ENCODE data around the gene ROR2. TPM values are rescaled to one million over a fixed set of nuclear protein-coding genes. Genes with fewer than 3 reads are reported as not detected.

Gene ROR2
- total RNA-seq, 1 experiment from 2014 or later = 2.7 TPM

GRCh38 chr9:91773156-91773555, 176.9 kb downstream of the ROR2 start:
- Mint-ChIP-seq H3K36me3 (ENCODE audit: insufficient read depth in 1 of 3, low read depth in 3 of 3) (no peaks in the 10 kb centered on the region; a peak in 1 of 7 replicates), H3K27me3 (ENCODE audit: low read depth) (peaks cover 8% of the 10 kb centered on the region; the same call in 1 of the 2 replicates), H3K9me3 (no peaks in the 10 kb centered on the region), H3K4me3 (no peak overlapping the region), H3K27ac (no peak overlapping the region), H3K4me1 (peaks cover 10 to 25% of the 10 kb centered on the region in 2 experiments)
- H3K27ac ChIP-seq (ENCODE audit: insufficient read length, low read depth, low read length) = no peak overlapping the region
- no peak overlapping the region for H3K4ac ChIP-seq (ENCODE audit: low read depth, low read length)
- H3K4me2 ChIP-seq (ENCODE audit: insufficient read depth, insufficient read length, low read length) = no peak overlapping the region
- H3K79me1 ChIP-seq (ENCODE audit: insufficient read depth, low read depth, low read length, poor library complexity, severe bottlenecking) = no peaks in the 10 kb centered on the region
- H3K4me1 ChIP-seq (ENCODE audit: insufficient read depth, low read length) = no peaks in the 10 kb centered on the region
- no peak for TF ChIP-seq CTCF (conservative IDR thresholded peaks at IDR 0.05)
- no peaks in the 10 kb centered on the region for H3K23me2 ChIP-seq (ENCODE audit: insufficient read length, low read depth, low read length, poor library complexity, severe bottlenecking)
- no peaks in the 10 kb centered on the region for H3K27me3 ChIP-seq (ENCODE audit: insufficient read depth, low read length)
- no peak overlapping the region for H2BK5ac ChIP-seq (ENCODE audit: insufficient read length, low read length)
- H3K23ac ChIP-seq (ENCODE audit: insufficient read length, low read depth, low read length) = no peak overlapping the region
- H3K9me3 ChIP-seq (ENCODE audit: control insufficient read depth, low read depth, low read length) = no peaks in the 10 kb centered on the region
- no peak overlapping the region for H3K9ac ChIP-seq (ENCODE audit: extremely low read depth, insufficient read length, low read length)
- H2BK20ac ChIP-seq (ENCODE audit: low read depth, low read length, poor library complexity, severe bottlenecking) = no peak overlapping the region
- no peak overlapping the region for H4K5ac ChIP-seq (ENCODE audit: insufficient read length, low read depth, low read length)
- H4K8ac ChIP-seq (replicated peaks; ENCODE audit: insufficient read length, low read depth, low read length) = no peak overlapping the region
- no peak overlapping the region for H3K18ac ChIP-seq (ENCODE audit: insufficient read length, low read depth, low read length)
- WGBS (ENCODE audit: extremely low coverage, insufficient read length, low lambda C conversion rate) = no CpG with 5 or more reads among the region's 14 CpGs
- no peak overlapping the region for H3K14ac ChIP-seq (ENCODE audit: insufficient read depth, low read length)
- H3T11ph ChIP-seq (ENCODE audit: low read length) = no peak overlapping the region
- no peak for DNase-seq
- H3K79me2 ChIP-seq (ENCODE audit: insufficient read depth, low read length) = no peaks in the 10 kb centered on the region
- H2BK120ac ChIP-seq (ENCODE audit: low read depth, low read length, poor library complexity, severe bottlenecking) = no peak overlapping the region
- no peak overlapping the region for H2BK12ac ChIP-seq (ENCODE audit: insufficient read length, low read depth, low read length)
- H4K20me1 ChIP-seq (ENCODE audit: control insufficient read depth, insufficient read depth, insufficient read length) = no peaks in the 10 kb centered on the region
- no peak overlapping the region for H2BK15ac ChIP-seq (ENCODE audit: low read depth, low read length)
- H2AK5ac ChIP-seq (ENCODE audit: insufficient read length, low read length) = no peak overlapping the region
- H4K91ac ChIP-seq (ENCODE audit: insufficient read length, low read depth, low read length) = no peak overlapping the region
- no peak overlapping the region for H2AFZ ChIP-seq (ENCODE audit: low read length)
- H3K56ac ChIP-seq (ENCODE audit: insufficient read length, low read depth, low read length) = no peak overlapping the region
